ENCODE results near the gene SBF2.

SBF2 gene

GRCh38 chr11:9740202-9740883, 553.7 kb downstream of the SBF2 start:
- CTCF ChIA-PET: no interaction called here
- TF ChIP-seq FOXA1 (IDR thresholded peaks at IDR 0.05) (no peak), BHLHE40 (IDR thresholded peaks at IDR 0.05; ENCODE audit: borderline replicate concordance) (no peak), HDGF (IDR thresholded peaks at IDR 0.05; ENCODE audit: borderline replicate concordance) (no peak), SUZ12 (IDR thresholded peaks at IDR 0.05) (no peak), ZNF384 (IDR thresholded peaks at IDR 0.05) (no peak), NFRKB (IDR thresholded peaks at IDR 0.05) (no peak), TARDBP (IDR thresholded peaks at IDR 0.05) (no peak), FOXK2 (IDR thresholded peaks at IDR 0.05) (no peak), ELF4 (IDR thresholded peaks at IDR 0.05) (no peak), SP1 (IDR thresholded peaks at IDR 0.05) (no peak), L3MBTL2 (conservative IDR thresholded peaks at IDR 0.05) (no peak), CTBP1 (IDR thresholded peaks at IDR 0.05; ENCODE audit: borderline replicate concordance) (no peak)
- POLR2A ChIA-PET: no interaction called here
- no peak for DNase-seq (ENCODE audit: extremely low spot score)

GRCh38 chr11:9739123-9739900, 554.7 kb downstream of the SBF2 start:
- ChIA-PET POLR2A (no interaction called here), CTCF (no interaction called here)
- DNase-seq (ENCODE audit: extremely low spot score): no peak
- TF ChIP-seq HDGF (IDR thresholded peaks at IDR 0.05; ENCODE audit: borderline replicate concordance): no peak
- no peak for TF ChIP-seq FOXA1 (IDR thresholded peaks at IDR 0.05)
- no peak for TF ChIP-seq LEF1 (IDR thresholded peaks at IDR 0.05; ENCODE audit: borderline replicate concordance)
- no peak for TF ChIP-seq SUZ12 (IDR thresholded peaks at IDR 0.05)
- no peak for TF ChIP-seq CTBP1 (IDR thresholded peaks at IDR 0.05; ENCODE audit: borderline replicate concordance)
- TF ChIP-seq PKNOX1 (IDR thresholded peaks at IDR 0.05): no peak
- no peak for TF ChIP-seq ARNT (IDR thresholded peaks at IDR 0.05)
- TF ChIP-seq L3MBTL2 (conservative IDR thresholded peaks at IDR 0.05): no peak
- TF ChIP-seq BHLHE40 (IDR thresholded peaks at IDR 0.05; ENCODE audit: borderline replicate concordance): no peak
- TF ChIP-seq FOXM1 (IDR thresholded peaks at IDR 0.05; ENCODE audit: borderline replicate concordance): no peak
- no peak for TF ChIP-seq FOXK2 (IDR thresholded peaks at IDR 0.05)
- TF ChIP-seq NFRKB (IDR thresholded peaks at IDR 0.05): no peak
- TF ChIP-seq ELF4 (IDR thresholded peaks at IDR 0.05): no peak
- TF ChIP-seq TARDBP (IDR thresholded peaks at IDR 0.05): no peak
- no peak for TF ChIP-seq ZNF384 (IDR thresholded peaks at IDR 0.05)

GRCh38 chr11:9738707-9739106, 555.3 kb downstream of the SBF2 start:
- TF ChIP-seq PKNOX1 (IDR thresholded peaks at IDR 0.05) (no peak), SP1 (IDR thresholded peaks at IDR 0.05) (no peak), L3MBTL2 (conservative IDR thresholded peaks at IDR 0.05) (no peak), LEF1 (IDR thresholded peaks at IDR 0.05; ENCODE audit: borderline replicate concordance) (no peak), ZNF384 (IDR thresholded peaks at IDR 0.05) (no peak), FOXK2 (IDR thresholded peaks at IDR 0.05) (no peak), ARNT (IDR thresholded peaks at IDR 0.05) (no peak), TARDBP (IDR thresholded peaks at IDR 0.05) (no peak), HDGF (IDR thresholded peaks at IDR 0.05; ENCODE audit: borderline replicate concordance) (no peak), SUZ12 (IDR thresholded peaks at IDR 0.05) (no peak), CTBP1 (IDR thresholded peaks at IDR 0.05; ENCODE audit: borderline replicate concordance) (no peak), NFRKB (IDR thresholded peaks at IDR 0.05) (no peak), BHLHE40 (IDR thresholded peaks at IDR 0.05; ENCODE audit: borderline replicate concordance) (no peak)
- CTCF ChIA-PET: no interaction called here
- no peak for DNase-seq (ENCODE audit: extremely low spot score)
- POLR2A ChIA-PET: interaction anchor here (0.5 kb wide), 1 partner anchor 41 kb away, joined by 3 read pairs; no protein-coding TSS in a partner anchor

GRCh38 chr11:9738116-9738515, 555.9 kb downstream of the SBF2 start:
- no peak for DNase-seq (ENCODE audit: extremely low spot score)
- ChIA-PET CTCF (no interaction called here), POLR2A (interaction anchor here (0.5 kb wide), 1 partner anchor 41 kb away, joined by 3 read pairs; no protein-coding TSS in a partner anchor)
- TF ChIP-seq SUZ12 (IDR thresholded peaks at IDR 0.05) (no peak), CTBP1 (IDR thresholded peaks at IDR 0.05; ENCODE audit: borderline replicate concordance) (no peak), PKNOX1 (IDR thresholded peaks at IDR 0.05) (no peak), FOXM1 (IDR thresholded peaks at IDR 0.05; ENCODE audit: borderline replicate concordance) (no peak), FOXA1 (IDR thresholded peaks at IDR 0.05) (no peak), SP1 (IDR thresholded peaks at IDR 0.05) (no peak)

GRCh38 chr11:9736365-9736764, 557.7 kb downstream of the SBF2 start:
- ChIA-PET CTCF (no interaction called here), POLR2A (no interaction called here)
- no peak for DNase-seq (ENCODE audit: extremely low spot score)
- TF ChIP-seq TARDBP (IDR thresholded peaks at IDR 0.05) (no peak), BHLHE40 (IDR thresholded peaks at IDR 0.05; ENCODE audit: borderline replicate concordance) (no peak), CTBP1 (IDR thresholded peaks at IDR 0.05; ENCODE audit: borderline replicate concordance) (no peak), LEF1 (IDR thresholded peaks at IDR 0.05; ENCODE audit: borderline replicate concordance) (no peak), FOXM1 (IDR thresholded peaks at IDR 0.05; ENCODE audit: borderline replicate concordance) (no peak), PKNOX1 (IDR thresholded peaks at IDR 0.05) (no peak), HDGF (IDR thresholded peaks at IDR 0.05; ENCODE audit: borderline replicate concordance) (no peak), ZNF384 (IDR thresholded peaks at IDR 0.05) (no peak), ELF4 (IDR thresholded peaks at IDR 0.05) (no peak), SUZ12 (IDR thresholded peaks at IDR 0.05) (no peak), L3MBTL2 (conservative IDR thresholded peaks at IDR 0.05) (no peak), FOXK2 (IDR thresholded peaks at IDR 0.05) (no peak)

All from HEK293T (cell line).